Skin epidermis (tissue), 12 donors: Measurements from ENCODE around the gene DNAJC11.
A peak's percentile ranks its signal among the peaks of the same experiment; 100 is the strongest.

ENCODE experiments used
- H3K27ac ChIP-seq, 21 experiments: fragments of 200-600 bp; sonication (generic) in 11 of 21; one replicate each; pipeline ENCODE4 v1.5.0; 2020; ENCODE audit warnings: mild to moderate bottlenecking in 3 of 21, inconsistent platforms in 2 of 21, moderate library complexity in 2 of 21
- H3K4me3 ChIP-seq, 7 experiments: fragments of 200-600 bp; sonication (generic) in 2 of 7; one replicate each; pipeline ENCODE4 v1.5.0; 2020; ENCODE audit warnings: inconsistent platforms in 2 of 7, mild to moderate bottlenecking in 2 of 7, moderate library complexity in 1 of 7

The DNAJC11 gene

DNA sequence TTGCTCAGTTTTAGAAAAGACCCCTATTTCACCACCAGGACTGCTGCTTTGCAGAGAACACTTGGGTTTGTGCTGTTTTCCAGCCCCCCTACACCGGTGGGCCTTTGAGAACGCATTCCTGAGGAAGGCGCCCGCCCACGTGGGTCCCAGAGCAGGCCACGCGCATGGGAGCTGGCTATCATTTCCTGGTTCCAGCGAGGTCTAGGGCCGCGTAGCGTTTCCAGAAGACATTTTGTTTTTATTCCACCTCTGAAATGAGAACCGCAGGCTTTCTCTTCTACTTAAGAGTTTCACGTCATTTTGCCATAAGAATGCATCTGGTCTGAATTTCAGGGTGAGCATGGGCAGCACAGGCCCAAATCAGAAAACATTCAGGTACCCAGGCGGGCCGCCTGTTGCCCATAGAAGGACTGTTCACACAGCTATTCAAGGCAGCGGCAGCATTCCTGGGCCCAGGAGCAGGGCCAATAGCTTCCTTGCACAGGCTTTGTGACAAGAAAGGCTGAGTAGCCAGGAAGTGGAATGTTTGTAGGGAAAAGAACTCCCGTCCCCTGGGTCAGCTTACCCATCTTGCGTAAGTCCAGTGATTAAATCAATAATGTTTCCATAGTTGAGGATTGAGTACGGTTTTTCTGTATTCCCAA, 97.6 kb downstream of the DNAJC11 start:
- Histone ChIP-seq H3K27ac (peak overlapping the region; percentile 87 to 99 (median 98)), H3K4me3 (peak overlapping the region; percentile 70 to 98 (median 88))

DNA sequence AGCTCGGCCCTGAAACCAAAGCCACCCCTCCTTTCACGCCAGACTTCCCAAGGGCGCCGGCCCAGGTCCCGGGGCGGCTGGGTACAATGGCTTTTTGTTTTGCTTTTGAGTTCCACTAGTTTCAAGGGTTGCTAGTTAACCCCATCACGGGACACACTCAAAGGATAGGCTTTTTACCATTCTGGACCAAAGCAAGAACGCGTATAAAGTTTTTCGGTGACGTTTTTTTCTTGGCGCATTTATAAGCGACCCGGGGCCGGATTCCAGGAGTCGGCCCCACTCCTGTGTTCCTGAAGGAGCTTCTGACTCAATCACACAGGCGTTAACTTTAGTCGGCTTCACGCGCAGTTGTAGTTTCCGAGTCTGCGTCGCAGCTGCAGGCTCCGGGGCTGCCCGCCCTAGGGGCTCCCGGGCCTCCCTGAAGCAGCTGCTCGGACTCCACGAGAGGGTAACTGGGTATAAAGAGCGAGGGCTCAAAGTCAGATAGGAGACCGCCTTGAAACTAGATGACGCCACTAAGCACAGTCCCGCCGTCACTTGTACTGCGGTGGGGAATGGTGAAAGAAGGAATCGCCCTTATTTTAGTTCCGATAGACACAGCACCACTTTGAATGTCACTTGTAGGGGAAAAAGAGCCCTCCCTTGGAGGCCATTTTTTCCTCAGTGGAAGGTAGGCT, 98.2 kb downstream of the DNAJC11 start:
- H3K4me3 ChIP-seq = peak overlapping the region; percentile 70 to 98 (median 88)
- peak overlapping the region; percentile 87 to 99 (median 98) for H3K27ac ChIP-seq

DNA sequence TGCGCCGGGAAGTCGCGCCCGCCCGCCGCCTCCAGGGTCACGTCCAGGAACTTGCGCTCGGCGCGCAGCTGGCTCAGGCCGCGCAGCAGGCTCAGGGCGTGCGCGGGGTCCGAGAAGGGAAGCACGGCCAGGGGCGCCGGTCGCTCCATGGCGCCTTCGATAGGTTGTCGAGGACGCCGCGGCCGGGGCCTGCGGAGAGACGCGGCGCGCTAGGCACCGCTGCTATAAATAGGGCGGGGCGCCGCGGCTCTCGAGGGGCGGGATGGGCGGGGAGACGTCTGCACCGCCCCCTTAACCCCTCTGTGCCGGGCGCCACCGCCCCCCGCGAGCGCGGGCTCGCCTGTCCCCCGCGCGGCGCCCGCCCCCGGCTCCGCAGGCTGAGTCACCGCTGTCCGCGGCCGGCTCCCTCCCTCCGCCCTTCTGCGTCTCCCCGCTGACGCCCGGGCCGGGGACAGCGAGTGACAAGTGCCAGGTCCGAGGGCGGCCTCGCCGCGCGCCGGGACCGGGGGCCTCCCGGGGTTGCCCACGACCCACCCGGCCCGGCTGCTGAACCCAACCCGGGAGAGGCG, 98.9 kb downstream of the DNAJC11 start, which contains the start of gene KLHL21:
TSS of gene KLHL21 (minus strand) at position 201 of the 569 bp plus-strand sequence. CDS start at position 149, 52 bp downstream.
- peak within 1 kb of the TSS; percentile 70 to 98 (median 88) for H3K4me3 ChIP-seq

DNA sequence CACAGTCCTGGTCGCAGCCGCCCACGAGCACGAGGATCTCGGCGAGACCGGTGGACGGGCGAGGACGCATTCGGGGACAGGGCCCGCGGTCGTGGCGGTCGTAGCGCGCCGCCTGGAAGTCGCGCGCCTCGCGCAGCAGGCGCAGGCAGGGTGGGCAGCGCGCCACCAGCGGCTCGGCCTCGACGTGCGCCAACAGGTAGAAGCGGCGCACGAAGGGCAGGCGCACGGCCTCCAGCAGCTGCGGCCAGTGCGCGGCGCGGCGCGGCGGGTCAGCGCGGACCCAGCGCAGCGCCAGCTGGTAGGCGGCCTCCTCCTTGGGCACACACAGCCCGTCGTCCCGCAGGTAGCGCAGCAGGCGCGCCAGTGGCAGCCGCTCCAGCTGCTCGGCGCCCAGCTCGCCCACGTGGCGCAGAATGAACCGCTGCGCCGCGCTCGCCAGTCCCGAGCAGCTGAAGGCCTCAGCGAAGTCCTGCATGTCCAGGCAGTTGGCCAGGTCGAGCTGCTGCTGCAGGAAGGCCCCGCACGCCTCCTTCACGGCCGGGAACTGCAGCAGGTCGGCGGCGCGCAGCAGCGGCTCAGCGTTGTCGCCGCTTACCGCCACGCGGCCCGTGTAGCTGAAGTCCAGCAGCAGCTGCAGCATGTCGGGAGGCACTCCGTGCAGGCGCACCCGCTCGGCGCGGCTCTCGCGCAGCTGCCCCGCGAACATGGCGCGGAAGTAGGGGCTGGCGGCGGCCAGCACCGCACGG, 99.5 kb downstream of the DNAJC11 start:
- peak overlapping the region; percentile 70 to 98 (median 88) for H3K4me3 ChIP-seq
- H3K27ac ChIP-seq = peak overlapping the region; percentile 86 to 99 (median 98)

More for the DNA sequence above, 98.9 kb downstream of the DNAJC11 start, which contains the start of gene KLHL21:
- H3K27ac ChIP-seq = peak within 1 kb of the TSS; percentile 87 to 99 (median 98)

DNA sequence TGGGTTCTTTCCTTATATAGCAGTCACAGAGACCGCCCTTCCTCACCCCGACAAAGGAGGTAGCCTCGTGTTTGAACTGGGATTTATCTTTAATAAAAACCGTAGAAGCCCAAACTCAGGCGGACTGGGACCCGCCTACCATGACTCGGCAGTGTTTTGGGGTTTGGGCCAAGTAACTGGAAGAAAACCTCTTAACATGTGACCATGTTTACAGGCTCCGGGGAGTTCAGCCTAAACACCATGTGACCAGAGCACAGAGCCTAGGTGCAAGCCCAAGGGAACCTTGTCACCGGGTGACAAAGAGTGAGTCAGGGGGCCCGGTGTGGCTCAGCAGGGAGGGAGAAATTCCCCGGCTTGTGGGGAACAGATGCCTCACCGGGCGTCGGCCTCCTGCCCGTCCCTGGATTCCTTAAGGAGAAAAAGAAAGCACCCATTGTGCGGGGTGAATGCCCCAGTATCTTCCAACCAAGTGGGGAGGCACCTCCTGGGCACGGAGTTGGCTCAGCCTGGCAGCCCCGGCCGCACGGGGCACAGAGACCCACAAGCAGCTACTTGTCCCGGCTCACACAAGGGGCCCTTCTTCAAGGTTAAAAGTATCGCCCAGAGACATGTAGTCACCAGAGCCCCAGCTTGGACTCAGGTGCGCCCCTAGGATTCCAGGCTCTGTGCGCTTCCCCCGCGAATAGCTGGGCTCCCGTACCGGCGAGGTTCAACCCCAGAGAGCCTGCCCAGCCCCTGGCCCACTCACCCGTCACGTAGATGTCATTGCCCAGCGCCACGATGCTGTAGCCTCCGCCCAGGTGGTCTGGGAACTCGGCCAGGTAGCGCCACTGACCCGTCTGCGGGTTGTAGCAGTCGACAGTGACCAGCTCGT, 100.3 kb downstream of the DNAJC11 start:
- peak overlapping the region; percentile 86 to 99 (median 98) for H3K27ac ChIP-seq

DNA sequence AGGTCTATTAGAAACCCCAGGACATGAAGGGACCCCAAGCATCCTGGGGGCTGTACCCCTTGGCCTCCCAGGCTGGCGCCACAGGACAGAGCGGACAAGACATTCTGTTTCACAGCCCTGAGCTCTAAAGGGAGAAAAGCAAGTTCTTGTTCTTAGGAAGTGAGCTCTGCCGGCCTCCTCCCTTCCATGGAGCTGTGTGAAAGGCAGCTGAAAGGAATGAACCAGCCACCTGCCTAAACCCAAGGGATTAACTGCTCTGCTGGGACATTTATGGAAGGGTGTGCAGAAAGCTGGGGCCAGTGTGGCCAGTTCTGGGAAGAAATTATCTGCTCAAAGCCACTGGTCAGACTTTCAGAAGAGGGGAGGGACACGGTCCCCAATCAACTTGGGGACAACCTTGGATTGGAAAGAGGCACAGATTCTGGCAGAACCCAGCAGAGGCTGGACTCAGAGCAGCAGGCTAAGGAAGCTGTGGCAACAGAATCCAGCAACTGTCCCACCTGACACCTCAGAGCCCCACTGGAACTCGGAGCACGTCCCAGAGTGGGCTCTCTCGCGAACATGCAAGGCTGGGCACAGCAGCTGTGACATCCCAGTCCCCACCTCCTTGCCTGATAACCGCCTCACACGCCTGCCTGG, 101.1 kb downstream of the DNAJC11 start:
- peak overlapping the region in 20 of 21 experiments; percentile 55 to 99 (median 98) for H3K27ac ChIP-seq
- H3K4me3 ChIP-seq = peak overlapping the region; percentile 70 to 98 (median 88)

More for the DNA sequence above, 100.3 kb downstream of the DNAJC11 start:
- H3K4me3 ChIP-seq = peak overlapping the region; percentile 70 to 98 (median 88)

DNA sequence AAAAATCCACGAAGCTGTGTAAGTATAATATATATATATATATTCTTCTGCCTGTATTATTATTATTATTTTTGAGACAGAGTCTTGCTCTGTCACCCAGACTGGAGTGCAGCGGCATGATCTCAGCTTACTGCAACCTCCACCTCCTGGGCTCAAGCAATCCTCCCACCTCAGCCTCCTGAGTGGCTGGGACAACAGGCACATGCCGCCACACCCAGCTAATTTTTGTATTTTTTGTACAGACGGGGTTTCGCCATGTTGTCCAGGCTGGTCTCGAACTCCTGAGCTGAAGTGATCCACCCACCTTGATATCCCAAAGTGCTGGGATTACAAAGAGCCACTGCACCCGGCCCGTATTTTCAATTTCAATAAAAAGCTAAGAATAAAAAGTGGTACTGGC, 101.6 kb downstream of the DNAJC11 start:
- H3K27ac ChIP-seq = peak overlapping the region in 20 of 21 experiments; percentile 55 to 99 (median 98)
- H3K4me3 ChIP-seq = peak overlapping the region; percentile 70 to 98 (median 88)

DNA sequence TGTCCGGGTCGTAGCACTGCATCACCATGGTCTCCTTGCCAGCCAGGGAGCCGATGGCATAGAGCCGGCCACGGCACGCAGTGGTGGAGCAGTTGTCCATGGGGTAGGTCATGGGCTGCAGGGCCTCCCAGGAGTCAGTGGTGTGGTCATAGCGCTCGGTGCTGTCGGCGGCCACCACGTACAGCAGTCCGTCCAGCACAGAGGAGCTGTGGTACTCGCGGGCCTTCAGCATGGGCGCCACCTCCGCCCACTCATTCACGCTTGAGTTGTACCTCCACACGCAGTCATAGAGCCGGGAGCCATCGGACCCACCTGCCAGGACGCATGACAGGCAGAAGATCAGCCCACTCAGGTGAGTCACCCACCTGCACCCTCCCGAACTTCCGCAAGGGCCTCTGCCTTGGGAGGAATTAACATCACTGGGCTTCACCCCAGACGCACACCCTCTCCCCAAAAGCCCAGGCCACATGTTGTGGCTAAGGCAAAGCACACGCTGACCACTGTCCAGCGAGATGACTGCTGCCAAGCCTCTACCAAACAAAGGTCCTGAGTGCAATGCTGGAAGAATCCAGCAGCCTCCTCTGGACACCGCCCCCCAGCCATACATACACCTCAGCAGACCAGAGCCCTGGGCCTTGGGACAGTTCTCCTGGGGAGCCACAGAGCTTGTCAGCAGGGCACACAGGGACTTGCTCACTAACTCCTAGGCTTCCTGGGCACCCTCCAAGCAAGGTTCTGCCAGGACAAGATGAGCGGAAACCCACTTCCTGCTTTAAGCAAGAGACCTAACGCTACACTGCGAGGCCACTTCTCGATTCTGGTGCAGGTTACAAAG, 102.3 kb downstream of the DNAJC11 start:
- Histone ChIP-seq H3K4me3 (peak overlapping the region; percentile 70 to 98 (median 88)), H3K27ac (peak overlapping the region in 20 of 21 experiments; percentile 54 to 99 (median 98))

DNA sequence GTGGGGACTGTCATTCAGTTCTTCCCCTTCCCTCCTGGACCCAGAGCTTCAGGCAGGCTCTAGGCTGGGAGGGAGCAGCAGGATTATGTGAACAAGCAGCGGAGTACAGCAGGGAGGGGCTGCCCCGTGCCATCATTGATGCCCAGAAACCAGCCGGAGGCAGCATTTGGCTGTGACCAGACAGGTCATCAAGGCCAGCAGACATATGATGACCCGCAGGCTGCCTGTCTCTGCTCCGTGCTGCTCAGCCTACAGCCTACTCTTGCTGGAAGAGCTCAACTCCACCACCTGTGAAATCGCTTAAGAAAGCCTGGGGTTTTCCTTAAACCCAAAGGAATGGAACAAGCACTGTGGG, 103.9 kb downstream of the DNAJC11 start:
- Histone ChIP-seq H3K27ac (peak overlapping the region in 9 of 21 experiments; percentile 14 to 99 (median 54)), H3K4me3 (peak overlapping the region in 1 of 7 experiments; percentile 98)

DNA sequence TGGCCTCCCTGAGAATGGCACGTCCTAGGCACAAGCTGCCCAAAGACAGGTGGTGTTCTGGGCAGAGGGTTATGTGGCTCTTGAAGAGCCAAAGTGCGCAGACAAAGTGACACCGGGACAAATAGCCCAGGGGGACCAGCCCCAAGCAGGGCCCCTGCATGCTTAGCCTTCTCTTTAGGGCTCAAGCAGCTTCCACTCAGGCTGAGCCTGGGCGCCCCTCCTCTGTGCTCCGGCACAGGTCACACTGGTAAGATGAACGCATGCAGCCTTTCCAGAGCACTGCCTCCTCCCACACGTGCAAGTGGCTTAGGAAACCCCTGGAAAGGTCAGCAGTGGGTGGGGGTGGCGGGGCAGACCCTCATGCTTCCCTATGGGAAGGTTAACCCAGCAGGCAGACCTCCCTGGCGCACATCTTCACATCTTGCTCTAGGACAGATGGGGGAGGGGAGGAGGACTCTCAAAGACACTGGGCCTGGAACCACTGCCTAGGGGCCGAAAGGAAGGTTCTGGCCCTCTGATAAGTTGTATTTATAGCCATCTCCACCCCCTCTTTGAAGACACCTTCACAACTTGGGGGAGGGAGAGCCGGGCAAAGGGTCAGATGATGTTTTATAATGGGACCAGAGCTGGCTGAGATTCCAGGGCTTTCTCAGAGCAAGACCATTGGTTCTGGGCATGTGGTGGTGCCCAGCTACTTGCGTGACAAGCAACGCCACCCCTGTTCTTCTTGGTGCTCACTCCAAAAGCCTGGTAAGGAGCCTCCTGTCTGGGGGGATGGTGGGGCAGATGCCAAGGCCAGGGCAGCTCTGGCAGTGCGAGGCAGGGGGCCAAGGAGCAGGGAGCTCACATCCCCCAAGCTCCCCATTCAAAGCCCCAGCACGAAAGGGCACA, 104.5 kb downstream of the DNAJC11 start:
- Histone ChIP-seq H3K4me3 (no peak overlapping the region), H3K27ac (peak overlapping the region in 3 of 21 experiments; percentile 14 to 39 (median 18))

DNA sequence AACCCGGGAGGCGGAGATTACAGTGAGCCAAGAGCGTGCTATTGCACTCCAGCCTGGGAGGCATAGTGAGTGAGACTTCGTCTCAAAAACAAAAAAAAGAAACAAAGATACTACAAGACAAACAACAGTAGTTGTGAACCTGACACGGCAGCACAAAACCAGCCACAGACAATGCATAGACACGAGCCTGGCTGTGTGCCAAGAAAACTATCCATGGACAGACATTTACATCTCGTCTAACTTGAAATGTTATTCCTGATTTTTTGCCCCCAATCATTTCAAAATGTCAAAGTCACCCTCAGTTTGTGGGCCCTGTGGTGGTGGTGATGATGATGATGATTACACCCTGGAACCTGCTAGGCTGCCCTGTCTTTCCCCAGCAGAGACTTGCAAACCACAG, 105.3 kb downstream of the DNAJC11 start:
- no peak overlapping the region for H3K4me3 ChIP-seq
- H3K27ac ChIP-seq = peak overlapping the region in 1 of 21 experiments; percentile 14

DNA sequence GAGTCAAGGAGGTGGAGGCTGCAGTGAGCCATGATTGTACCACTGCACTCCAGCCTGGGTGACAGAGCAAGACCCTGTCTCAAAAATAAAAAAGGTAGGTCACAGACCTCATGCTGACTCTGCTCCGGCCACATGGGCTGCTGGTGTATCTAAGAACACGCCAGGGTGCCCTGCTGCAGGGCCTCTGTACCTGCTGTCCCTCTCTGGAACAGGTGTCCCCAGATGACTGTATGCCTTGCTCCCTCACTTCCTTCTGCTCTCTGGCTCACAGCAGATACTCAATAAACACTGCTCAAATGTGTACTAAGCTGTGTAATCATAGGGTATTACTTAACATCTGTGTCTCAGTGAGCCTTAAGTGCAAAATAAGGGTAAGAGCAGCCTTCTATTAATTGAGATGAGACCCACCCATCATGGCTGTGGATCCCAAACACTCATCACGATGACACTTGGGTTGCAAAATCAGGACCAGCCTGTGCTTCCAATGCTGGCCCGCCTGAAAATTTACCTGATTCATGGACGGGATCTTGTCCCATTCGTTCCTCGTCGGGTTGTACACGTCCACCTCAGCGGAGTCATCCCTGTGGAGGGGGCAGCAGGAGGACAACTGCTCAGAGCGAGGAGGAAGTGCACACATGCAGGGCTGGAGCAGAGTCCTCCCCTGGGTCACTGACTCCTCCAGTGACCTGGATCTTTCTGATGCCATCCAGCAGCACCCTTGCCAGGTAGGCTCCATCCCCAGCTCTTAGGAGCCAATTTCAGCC, 106.5 kb downstream of the DNAJC11 start:
- Histone ChIP-seq H3K27ac (peak overlapping the region in 1 of 21 experiments; percentile 10), H3K4me3 (no peak overlapping the region)

DNA sequence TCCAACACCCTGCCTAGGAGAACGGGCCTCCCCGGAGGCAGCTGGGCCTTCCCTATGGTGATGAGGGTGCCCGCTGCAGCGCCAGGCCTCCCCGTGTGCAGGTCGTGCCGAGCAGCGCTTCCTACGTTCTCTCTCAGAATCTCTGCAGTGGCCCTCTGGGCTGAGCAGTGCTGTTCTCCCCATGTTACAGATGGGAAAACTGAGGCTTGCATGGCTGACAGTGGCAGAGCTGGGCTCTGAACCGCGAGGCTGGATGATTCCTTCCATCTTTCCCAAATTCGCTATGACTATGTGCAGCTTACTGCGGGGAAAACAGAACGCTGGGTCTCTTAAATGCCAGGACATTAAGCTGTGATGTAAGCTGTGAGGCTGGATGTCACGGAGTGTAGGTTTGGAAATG, 107.8 kb downstream of the DNAJC11 start:
- Histone ChIP-seq H3K27ac (no peak overlapping the region), H3K4me3 (no peak overlapping the region)

DNA sequence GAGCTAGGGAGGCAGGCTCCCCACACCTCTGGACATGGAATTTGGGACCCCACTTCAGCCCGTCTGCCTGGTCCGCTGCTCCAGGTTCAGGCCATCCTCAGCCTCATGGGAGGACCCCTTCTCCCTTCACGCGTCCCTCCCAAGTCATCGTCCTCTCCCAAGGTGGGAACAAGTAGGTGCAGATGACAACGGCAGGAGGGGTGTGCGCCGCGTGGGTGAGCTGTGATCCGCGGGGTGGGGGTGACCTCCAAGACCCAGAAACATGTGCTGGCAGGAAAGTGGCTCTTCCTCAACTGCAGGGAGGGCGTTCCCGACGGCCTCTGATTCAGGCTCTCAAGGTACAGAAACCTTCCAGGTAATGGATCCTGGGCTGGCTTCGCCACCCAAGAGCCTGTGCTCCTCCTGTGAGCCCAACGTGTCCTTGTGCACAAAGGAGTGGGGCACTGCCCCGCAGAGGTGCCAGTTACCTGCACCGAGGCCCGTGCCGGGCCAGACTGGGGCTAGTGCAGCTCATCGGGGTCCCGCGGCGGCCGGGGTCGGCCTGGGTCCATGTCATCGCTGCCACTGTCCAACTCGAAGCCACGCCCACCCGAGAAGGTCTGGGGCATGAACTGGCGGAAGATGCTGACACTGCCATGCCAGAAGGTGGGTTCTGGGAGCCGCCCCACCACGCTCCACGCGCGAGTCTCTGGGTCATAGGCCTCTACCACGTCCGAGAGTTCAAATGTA, 108.6 kb downstream of the DNAJC11 start:
- no peak overlapping the region for H3K27ac ChIP-seq
- H3K4me3 ChIP-seq = no peak overlapping the region

DNA sequence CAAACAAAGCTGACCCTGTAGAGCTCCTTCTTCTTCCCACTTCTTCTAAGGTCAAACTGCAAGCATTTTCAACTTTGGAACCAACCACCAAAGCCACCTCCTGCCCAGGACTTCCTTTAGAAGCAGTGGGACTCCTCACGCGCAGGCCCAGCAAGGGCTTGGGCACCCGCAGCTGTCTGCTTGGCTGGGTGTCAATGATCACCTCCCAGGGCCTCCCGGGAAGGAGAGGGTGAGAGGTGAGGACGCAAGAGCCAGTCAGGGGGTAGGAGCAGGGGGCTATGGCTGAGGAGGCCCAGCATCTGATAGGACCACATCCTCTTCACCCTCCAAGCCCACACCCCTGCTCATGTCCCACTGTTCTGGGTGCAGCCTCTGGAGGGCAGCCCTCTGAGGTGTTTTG, 109.2 kb downstream of the DNAJC11 start:
- Histone ChIP-seq H3K4me3 (no peak overlapping the region), H3K27ac (no peak overlapping the region)
